Hematopoietic multipotent progenitor cell treated with erythropoietin and hydrocortisone succinate and interleukin-3 and kit ligand, for 15 days (in vitro differentiated cells): ENCODE results near the gene KIF16B.
"Not testable (repeated sequence)": the region's sequence is repeated elsewhere in the genome, so short reads cannot be mapped to it uniquely, and the experiment has no call there.

ENCODE experiments used
- DNase-seq: peaks from one replicate; pipeline ENCODE4 v3.0.0-alpha.2; 2015; ENCODE audit warnings: low spot score

KIF16B gene

DNA sequence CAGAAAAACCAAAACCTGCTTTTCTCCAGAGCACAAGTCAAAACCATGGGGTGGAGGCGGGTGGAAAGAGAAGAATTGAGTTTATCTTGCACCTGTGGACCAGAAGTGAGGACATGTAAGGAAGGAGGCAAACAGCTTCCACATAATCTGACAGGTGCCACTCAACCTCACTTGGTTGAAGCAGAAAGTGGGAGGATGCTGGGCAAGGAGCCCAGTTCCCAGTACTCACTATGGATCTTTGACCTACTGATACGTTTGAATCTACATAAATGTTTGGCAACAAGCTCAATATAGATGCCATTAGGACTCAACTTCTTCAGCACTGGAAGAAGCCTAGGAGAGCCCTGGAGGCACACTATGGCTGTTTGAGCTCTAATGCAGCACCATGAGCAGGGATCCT lies 285.5 kb downstream of the KIF16B start:
- no peak for DNase-seq

DNA sequence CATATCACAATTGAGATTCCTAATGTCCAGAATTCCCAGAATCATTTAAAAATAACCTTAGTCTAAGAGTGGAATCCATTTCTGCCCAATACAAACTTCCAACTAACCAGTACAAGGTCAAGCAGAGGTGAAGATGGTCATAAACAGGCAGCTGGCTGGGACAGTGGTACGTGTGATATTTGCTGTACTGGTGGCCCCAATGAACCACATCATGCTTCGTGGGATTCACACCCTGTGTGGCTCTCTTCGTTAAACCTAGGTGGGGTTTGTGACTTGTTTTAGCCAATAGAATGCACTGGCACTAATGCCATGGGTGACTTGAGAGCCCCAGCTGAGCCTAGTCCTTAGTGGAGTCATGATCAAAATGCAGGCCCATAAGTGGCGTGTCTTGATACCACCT lies 286.6 kb downstream of the KIF16B start:
- DNase-seq = no peak

DNA sequence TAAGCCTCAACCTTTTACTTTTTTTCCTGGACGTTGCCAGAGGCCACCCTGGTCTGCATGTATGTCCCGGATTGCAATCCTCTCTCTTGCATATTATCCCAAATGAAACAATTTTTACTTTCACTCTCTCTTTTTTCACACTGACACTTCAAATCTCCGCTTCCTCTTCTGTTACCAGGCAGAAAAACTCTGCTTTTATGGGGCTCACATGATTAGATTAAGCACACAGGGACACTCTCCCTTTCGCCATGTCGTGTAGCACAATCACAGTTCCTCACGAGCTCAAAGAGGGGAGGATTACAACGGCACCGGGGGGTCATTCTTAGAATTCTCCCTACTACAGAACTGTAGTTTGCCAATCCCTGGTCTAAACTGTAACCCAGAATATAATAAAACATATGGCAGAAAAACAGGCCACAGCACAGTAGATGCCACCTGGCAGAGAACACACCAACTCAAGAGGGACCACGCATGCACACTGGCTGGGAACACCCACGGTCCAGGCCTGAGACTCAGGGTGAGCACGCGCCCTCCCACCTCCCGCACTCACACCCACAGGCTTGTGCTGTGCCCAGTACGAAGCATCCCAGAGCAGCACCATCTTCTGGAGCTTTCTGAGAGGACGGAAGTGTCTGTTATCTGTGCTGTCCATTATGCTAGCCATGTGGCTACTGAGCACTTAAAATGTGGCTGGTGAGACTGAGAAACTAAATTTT lies 288.7 kb downstream of the KIF16B start:
- DNase-seq = no peak

DNA sequence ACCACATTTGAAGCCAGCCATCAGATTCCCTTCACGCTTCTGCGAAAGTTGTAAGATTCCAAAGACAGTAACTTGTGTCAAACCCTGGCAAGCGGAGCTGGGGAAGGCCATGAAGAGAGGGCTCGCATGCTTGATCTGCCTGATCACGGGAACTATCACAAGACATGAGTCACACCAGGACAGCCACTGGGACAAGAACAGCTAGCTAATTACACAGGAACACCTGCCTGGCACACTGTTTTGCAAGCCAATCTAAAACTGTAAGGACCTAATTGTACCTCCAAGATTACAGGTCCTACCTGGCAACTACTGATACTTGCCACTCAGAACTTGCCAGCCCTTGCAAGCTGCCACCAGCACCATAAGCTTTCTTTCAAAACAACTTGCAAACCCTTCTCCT lies 289.3 kb downstream of the KIF16B start:
- DNase-seq = no peak

DNA sequence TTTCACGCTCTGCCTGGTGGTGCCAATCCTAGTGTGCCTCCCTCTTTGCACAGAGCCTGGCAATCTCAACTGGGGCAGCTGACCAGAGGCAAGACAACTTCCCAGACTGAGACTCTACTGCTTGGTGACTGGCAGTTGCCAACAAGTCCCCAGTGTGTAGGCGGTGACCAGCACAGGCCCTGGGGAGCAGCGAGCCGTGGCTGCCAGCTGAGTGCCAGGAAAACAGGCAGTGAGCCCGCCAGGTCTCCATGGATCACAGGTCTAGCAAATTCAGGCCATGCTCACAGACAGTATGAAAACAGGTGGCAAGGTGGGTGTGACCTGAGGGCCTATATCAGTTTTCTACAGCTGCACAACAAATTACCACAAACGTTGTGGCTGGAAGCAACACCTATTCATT lies 289.9 kb downstream of the KIF16B start:
- DNase-seq = no peak

DNA sequence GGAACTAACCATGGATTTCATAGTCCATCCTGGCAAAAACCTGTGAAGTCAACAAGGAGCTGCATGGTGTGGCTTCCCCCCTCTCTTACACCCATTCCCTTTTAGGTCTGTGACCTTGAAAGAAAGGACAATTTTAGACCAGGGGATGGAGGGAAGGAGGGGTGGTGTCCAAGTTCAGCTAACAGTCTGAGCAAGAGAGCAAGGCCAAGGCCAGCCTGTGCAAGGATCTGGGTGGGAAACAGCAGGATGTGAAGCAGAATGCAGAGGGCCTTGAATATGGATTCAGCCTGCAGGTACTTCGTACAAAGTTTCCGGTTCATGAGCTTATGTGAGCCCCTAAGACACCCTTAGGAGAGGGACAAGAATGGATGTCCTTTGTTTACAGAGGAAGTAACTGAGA lies 293.0 kb downstream of the KIF16B start:
- no peak for DNase-seq

DNA sequence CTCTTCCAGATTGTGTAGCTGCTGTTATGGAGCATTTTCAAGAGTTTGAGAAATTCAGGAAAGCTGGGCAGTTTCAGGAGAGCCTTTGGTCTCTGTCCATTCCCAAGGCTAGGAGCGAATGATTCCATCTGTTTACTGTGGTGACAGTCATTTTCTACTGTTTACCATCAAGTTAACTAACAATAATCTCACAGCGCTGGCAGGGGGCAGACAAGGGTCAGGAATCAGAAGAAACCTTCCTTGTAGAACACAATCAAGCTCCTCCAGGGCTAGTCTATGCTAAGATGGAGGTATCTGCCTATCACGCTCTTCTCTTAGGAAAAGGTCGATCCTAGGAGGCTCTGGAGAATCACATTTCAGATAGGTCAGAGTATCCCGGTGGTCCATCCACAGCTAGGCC lies 293.9 kb downstream of the KIF16B start:
- DNase-seq = no peak

DNA sequence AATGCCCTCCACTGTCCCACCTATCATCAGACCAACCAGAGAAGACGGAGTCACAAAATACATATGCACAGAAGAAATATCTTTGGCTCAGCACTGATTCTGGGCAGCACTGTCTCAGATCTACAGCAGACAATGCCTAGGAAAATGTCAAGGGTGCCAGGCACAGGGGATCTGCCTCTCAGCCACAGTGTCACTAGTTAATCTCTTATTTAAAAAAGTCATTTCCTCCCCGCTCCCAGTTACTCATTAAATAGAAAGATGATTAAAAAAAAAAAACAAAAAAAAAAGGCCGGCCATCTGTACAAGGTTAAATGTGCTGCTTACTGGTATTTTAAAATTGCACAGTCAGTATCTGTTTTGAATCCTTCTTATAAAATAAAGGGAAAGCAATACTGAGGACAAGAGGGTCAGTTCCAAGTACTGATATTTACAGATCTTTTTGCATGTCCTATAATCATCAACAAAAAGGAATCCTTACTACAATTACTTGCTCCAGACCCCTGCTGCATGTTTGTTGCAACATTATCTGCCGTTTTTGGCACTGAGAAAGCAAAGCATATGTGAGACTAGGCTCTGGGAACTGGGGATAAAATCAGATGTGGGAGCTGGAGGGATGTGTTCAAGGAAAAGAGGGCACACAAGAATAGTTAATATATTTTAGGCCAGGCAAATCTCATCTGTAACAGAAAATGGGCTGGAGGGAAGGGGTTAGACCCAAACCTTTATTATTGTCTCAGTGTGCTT lies 299.3 kb downstream of the KIF16B start:
- no peak for DNase-seq

DNA sequence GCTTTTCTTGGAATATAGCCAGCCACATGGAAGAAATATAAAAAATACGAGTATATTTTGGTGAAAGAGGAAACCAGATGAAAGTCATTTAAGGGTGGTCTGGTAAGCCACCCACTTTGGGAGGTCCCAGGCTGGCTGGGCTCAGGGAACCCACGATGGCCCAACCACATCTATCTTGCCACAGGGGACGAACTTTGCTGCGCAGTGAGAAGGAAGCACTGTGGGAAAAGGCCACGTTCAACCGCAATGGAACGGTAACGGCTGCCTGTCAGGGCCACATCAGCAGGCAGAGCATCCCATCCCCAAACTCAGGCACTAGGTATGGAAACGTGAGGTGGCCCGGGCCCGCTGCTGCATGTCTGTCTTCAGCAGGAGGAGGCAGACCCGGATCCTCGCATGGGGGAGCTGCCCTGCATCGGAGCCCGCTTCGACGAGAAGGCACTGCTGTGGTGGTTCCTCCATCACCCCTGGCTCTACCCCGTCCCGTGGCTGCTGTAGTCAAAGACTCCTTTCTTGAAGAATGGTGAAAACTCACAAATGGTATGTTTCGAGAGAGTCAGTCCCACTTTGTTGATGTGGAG lies 300.4 kb downstream of the KIF16B start:
- no peak for DNase-seq

DNA sequence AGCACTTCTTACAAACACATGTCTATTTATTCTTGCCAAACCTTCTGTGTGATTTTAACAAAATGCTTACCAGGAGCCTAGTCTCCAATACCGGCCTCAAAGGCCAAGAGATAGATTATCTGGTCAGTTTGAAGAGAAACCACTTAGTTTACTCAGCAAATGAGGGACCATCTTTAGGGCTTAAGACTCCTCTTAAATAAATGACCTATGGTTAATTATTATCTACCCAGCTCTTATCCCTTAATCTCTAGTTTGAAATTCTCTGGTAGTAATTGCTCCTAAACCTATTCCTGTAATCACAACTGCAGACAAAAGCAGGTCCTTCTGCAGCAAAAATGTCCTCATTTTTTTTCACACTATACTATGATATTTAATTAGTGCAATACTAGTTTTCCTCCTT lies 301.8 kb downstream of the KIF16B start:
- DNase-seq = no peak

DNA sequence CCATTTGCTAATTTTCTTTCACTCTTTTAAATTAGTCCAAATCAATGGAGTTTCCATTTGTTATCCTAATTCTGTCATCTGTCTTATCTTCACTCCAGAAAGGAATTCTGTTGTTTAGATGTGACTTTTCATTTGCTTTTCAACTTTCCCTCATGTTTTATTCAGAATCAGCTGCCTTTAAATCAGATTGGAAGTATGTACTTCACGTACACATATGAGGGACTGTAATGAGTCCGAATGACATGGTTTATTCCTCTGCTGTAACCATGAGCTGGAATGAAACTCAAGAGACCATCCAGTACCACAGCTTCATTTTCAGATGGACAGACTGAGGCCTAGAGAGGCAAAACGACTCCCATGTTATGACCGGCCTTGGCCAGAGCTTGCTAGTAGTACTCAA lies 302.3 kb downstream of the KIF16B start:
- no peak for DNase-seq

DNA sequence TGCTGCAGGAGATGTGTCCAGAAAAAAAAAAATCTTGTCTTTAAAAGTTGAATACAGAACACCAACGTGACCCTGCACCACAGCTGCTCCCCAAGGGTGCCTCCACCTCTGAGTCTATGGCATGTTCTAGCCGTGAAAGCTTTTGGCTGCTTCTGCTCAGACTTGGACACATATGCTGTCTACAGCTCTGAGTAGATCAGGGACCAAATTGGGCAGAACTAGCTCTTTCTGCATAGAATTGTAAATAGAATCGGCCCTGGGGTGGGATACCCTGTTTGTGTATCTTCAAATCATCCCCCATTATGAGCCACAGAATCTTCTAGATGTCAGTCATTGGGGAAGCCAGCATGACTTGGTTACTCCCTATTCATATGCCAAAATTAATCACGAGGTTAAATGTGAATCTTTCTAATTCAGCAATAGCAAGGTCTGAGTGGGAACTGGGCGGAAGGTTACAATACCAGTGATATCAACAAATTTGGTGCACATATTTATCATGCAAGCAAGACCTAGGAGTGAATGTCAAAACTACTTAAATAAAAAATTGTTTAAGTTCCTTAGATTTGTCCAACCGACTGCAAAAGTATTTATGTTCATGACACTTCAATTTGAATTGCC lies 302.8 kb downstream of the KIF16B start:
- no peak for DNase-seq

DNA sequence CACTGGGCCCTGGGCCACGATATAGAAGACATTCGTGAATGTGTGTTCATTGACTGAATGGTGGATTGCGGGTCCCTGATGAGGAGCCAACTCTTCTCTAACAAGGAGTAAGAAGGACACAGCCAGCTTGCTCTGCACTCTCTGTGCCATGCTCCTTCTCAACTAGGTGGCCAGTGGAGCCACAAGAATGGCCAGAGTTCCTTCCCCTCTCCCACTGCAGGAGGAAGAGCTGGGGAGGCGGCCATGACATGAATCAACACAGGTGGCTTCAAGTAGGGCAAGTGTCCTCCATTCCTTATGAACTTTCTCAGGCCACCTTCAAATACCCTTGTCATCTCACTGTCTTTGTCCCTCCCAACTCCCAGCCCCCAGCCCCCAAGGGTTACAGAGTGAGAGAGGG lies 305.7 kb downstream of the KIF16B start:
- DNase-seq = no peak

DNA sequence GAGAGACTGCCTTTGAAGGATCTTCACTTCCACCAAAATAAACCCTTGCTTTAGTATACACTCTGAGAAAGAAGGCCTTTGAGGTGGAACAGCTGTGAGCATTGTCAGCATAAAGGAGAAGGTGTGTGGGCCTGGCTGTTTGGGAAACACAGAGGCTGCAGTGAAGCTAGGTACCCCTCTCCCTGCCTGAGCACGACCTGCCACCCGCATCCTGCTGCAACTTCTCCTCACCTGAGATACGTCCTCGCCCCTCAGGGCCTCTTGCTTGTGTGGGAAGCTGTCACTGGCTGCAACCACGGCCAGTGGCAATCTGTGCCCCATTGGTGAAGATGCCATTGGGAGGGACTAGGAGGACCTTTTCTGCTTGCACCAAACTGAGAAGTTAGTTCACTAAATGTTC lies 307.9 kb downstream of the KIF16B start:
- DNase-seq = no peak

DNA sequence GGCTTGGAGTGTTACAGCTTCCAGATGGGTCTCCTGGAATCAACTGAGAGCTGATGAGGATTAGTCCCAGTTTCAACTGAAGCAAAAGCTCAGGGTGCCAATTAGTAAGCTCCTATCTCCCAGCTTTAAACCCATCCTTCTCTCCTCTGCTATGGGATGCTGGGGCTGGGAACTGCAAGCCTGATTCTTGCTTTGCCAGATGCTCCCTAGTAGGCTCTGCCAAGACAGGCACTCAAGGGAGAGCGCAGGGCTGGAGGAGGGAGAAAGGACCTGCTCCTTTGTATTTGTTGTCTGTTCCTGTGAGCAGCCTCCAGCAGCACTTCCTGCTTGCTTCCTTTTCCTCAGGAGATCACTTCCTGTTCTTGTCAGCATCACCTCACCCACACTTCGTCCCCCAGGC lies 309.7 kb downstream of the KIF16B start:
- no peak for DNase-seq

DNA sequence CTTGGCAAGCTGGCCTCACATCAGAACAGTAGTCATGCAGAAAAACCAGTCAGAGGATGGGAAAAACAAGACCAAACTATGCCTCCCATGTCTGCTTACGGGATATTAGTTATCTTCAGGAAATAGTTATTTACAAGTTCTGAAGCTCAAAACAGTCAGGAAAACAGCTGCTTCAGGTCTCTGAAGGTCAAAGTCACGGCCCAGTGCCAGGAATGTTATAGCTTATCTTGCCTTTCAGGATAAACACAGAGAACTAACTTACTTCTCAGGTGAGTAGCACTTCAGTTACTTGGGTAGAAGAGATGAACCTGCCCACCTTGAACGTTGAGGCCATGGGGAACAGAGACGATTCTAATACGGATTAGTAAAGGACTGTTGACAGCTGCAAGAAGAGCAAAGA lies 310.7 kb downstream of the KIF16B start:
- DNase-seq = no peak

DNA sequence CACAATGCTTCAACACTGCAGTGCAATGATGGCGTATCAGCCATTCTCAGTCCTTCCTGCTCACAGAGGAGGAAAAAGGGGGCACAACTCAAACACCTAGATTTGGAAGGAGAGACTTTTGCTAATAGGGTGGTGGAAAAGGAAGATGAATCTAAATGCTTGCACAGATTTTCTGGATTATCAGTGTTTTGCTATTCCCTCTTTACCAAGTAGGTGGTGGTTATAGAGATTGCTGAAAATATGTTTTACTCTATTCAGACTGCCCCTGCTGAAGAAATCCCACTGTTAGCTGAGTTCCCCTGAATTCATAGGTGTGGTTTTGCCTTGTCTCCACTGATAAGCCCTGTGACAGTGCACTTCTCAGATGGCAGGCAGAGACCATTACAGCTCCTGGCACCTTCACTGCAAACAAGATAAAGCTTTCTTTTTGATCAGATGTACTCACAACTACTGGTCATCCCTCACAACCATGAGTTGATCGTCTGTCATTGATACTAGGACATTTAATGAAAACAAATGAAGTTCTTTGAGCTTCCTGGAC lies 311.4 kb downstream of the KIF16B start:
- no peak for DNase-seq

DNA sequence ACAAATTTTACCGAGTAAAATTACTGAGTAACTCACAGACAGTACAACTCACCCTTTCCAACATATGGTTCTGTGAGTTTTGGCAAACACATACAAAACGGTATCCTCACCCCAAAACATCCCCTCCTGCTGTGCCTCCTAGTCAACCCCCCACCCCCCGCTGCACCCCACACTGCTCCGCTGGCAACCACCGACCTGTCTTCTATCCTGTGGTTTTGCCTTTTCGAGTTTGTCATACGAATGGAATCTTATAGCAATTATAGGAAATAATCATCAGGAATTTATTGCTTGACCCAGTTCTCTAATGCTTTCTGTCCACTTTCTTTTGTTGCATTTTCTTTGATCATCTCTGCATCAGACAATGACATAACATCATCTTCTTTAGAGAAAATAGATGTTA lies 312.3 kb downstream of the KIF16B start:
- DNase-seq = no peak

DNA sequence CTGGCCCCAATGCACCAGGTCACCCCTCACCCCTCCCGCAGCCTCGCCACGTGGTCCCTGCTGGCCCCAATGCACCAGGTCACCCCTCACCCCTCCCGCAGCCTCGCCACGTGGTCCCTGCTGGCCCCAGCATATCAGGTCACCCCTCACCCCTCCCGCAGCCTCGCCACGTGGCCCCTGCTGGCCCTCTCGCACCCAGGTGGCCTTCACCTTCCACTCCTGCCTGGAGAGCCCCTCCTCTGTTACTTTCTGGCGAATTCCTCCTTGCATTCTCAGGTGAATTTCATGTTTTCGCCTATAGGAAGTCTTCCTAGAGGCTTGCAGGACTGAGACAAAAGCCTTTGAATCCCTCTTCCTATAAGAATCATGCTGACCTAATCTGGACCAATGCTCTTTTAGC lies 313.1 kb downstream of the KIF16B start:
- DNase-seq = not testable (repeated sequence)

DNA sequence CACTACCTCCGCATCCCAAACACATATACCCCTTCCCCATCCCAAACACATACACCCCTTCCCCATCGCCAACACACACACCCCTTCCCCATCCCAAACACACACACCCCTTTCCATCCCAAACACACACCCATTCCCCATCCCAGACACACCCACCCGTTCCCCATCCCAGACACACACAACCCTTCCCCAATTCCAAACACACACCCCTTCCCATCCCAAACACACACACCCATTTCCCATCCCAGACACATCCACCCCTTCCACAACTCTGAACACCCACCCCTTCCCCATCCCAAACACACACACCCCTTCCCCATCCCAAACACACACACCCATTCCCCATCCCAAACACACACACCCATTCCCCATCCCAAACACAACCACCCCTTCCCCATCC lies 314.5 kb downstream of the KIF16B start:
- no peak for DNase-seq

DNA sequence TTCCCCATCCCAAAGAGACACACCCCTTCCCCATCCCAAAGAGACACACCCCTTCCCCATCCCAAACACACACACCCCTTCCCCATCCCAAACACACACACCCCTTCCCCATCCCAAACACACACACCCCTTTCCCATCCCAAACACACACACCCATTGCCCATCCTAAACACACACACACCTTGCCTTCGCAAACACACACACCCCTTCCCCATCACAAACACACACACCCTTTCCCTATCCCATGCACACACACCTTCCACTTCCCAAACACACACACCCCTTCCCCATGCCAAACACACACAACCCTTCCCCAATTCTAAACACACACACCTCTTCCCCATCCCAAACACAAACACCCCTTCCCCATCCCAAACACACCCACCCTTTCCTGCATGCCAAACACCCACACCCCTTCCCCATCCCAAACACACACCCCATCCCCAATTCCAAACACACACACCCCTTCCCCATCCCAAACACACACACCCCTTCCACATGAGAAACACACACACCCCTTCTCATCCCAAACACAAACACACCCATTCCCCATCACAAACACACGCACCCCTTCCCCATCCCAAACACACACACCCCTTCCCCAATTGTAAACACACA lies 315.3 kb downstream of the KIF16B start:
- DNase-seq = no peak

DNA sequence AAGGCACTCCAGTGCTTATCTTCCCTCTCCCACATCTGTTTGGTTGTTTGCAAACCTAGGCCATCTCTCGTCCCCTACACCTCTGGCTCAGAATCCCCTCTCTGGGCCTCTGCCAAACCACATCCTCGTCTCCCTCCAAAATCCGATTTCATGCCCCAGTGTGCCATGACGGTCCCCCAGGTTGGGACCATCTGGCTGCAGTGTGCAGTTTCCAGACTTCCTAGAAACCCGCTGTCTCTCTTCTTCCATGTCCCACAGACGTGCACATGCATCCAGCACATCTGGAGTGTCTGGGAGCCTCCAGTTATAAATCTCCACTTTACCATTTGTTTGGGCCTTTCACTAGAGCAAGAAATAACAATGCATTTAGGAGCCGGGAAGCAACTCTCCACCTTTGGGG lies 316.2 kb downstream of the KIF16B start:
- DNase-seq = no peak
